Measurements from ENCODE around the gene C1orf87.

C1orf87 gene

GRCh38 chr1:59947047-59947938 is 126.3 kb downstream of the C1orf87 start:
- no peak for TF ChIP-seq EZH2 (IDR thresholded peaks at IDR 0.05; ENCODE audit: borderline replicate concordance, low read depth, low read length, severe bottlenecking)
- TF ChIP-seq, protein P1, sequence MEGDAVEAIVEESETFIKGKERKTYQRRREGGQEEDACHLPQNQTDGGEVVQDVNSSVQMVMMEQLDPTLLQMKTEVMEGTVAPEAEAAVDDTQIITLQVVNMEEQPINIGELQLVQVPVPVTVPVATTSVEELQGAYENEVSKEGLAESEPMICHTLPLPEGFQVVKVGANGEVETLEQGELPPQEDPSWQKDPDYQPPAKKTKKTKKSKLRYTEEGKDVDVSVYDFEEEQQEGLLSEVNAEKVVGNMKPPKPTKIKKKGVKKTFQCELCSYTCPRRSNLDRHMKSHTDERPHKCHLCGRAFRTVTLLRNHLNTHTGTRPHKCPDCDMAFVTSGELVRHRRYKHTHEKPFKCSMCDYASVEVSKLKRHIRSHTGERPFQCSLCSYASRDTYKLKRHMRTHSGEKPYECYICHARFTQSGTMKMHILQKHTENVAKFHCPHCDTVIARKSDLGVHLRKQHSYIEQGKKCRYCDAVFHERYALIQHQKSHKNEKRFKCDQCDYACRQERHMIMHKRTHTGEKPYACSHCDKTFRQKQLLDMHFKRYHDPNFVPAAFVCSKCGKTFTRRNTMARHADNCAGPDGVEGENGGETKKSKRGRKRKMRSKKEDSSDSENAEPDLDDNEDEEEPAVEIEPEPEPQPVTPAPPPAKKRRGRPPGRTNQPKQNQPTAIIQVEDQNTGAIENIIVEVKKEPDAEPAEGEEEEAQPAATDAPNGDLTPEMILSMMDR (IDR thresholded peaks at IDR 0.05; ENCODE audit: borderline replicate concordance, extremely low read depth, low read length, poor library complexity, severe bottlenecking) = peak; percentile 91
- ATAC-seq (ENCODE audit: insufficient read depth, low read depth) (peak; percentile 90), DNase-seq (peak; percentile 47)
- no peaks in the 10 kb centered on the region for H3K4me1 ChIP-seq (ENCODE audit: insufficient read depth, low read length)
- no peaks in the 10 kb centered on the region for H4K20me1 ChIP-seq (ENCODE audit: insufficient read depth, low read length)
- H3K36me3 ChIP-seq (ENCODE audit: insufficient read depth, low read length) = no peaks in the 10 kb centered on the region
- peaks cover 22% of the 10 kb centered on the region for H3K27me3 ChIP-seq (ENCODE audit: insufficient read depth, low read length, poor library complexity)
- H2AFZ ChIP-seq (ENCODE audit: low read depth, low read length) = no peak overlapping the region
- no peak overlapping the region for H3K9ac ChIP-seq (ENCODE audit: low read depth, low read length)
- no peak overlapping the region for H3K4me2 ChIP-seq (ENCODE audit: insufficient read depth, low read length)
- H3K9me3 ChIP-seq (ENCODE audit: insufficient read depth, low read length, severe bottlenecking) = no peaks in the 10 kb centered on the region
- H3K27ac ChIP-seq (ENCODE audit: low read length) = no peak overlapping the region
- no peak overlapping the region for H3K4me3 ChIP-seq (ENCODE audit: low read depth in 1 of 2, low read length in 2 of 2)
- H3K79me2 ChIP-seq (ENCODE audit: insufficient read depth, low read length) = no peaks in the 10 kb centered on the region

DNA sequence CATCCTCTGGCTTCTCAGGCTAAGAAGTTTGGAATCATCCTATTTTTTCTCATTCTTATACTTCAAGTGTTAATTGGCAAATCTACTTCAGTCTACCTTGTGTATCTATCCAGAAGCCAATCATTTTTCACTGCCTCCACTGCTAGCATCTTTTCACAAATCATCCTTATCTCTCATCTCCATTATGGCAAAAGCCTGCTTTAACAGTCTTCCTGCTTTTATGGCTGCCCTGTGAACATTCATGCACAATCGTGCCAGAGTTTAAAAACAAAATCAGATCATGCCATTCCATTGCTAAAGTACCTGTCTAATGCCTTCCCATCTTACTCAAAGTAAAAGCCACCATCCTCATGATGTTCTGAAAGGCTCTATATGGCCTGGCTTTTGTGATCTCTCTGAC is 127.8 kb downstream of the C1orf87 start:
- Histone ChIP-seq H3K36me3 (ENCODE audit: insufficient read depth, low read length) (no peaks in the 10 kb centered on the region), H3K4me2 (ENCODE audit: insufficient read depth, low read length) (no peak overlapping the region), H3K79me2 (ENCODE audit: insufficient read depth, low read length) (no peaks in the 10 kb centered on the region), H3K9me3 (ENCODE audit: insufficient read depth, low read length, severe bottlenecking) (no peaks in the 10 kb centered on the region), H2AFZ (ENCODE audit: low read depth, low read length) (no peak overlapping the region), H3K27me3 (ENCODE audit: insufficient read depth, low read length, poor library complexity) (peaks cover 22% of the 10 kb centered on the region), H3K4me1 (ENCODE audit: insufficient read depth, low read length) (no peaks in the 10 kb centered on the region), H3K27ac (ENCODE audit: low read length) (no peak overlapping the region), H3K4me3 (ENCODE audit: low read depth in 1 of 2, low read length in 2 of 2) (no peak overlapping the region), H3K9ac (ENCODE audit: low read depth, low read length) (no peak overlapping the region), H4K20me1 (ENCODE audit: insufficient read depth, low read length) (no peaks in the 10 kb centered on the region)
- ATAC-seq (ENCODE audit: insufficient read depth, low read depth) (no peak), DNase-seq (no peak)
- TF ChIP-seq EZH2 (IDR thresholded peaks at IDR 0.05; ENCODE audit: borderline replicate concordance, low read depth, low read length, severe bottlenecking) = no peak
- TF ChIP-seq, protein P1 (IDR thresholded peaks at IDR 0.05; ENCODE audit: borderline replicate concordance, extremely low read depth, low read length, poor library complexity, severe bottlenecking) = no peak
